Stimulated activated CD8-positive, alpha-beta memory T cell treated with anti-CD3 and anti-CD28 coated beads, Interleukin-12 subunit alpha, Interleukin-12 subunit beta, amount 100 ng/mL, for 4 hours (primary cell): ENCODE results near the gene NME4.
A peak's percentile ranks its signal among the peaks of the same experiment; 100 is the strongest.

Source experiments
- DNase-seq: peaks from one replicate; pipeline ENCODE4 v3.0.0-alpha.2; 2020; ENCODE audit warnings: low read depth

The NME4 gene

GRCh38 chr16:363766-364490 lies 33.1 kb upstream of the NME4 start:
- DNase-seq: no peak

- DNase-seq: no peak
Measured at GRCh38 chr16:364595-365491, 32.2 kb upstream of the NME4 start.

GRCh38 chr16:366476-366875 lies 30.5 kb upstream of the NME4 start:
- DNase-seq: no peak

- no peak for DNase-seq
Measured at GRCh38 chr16:367333-367903, 29.6 kb upstream of the NME4 start.

DNA sequence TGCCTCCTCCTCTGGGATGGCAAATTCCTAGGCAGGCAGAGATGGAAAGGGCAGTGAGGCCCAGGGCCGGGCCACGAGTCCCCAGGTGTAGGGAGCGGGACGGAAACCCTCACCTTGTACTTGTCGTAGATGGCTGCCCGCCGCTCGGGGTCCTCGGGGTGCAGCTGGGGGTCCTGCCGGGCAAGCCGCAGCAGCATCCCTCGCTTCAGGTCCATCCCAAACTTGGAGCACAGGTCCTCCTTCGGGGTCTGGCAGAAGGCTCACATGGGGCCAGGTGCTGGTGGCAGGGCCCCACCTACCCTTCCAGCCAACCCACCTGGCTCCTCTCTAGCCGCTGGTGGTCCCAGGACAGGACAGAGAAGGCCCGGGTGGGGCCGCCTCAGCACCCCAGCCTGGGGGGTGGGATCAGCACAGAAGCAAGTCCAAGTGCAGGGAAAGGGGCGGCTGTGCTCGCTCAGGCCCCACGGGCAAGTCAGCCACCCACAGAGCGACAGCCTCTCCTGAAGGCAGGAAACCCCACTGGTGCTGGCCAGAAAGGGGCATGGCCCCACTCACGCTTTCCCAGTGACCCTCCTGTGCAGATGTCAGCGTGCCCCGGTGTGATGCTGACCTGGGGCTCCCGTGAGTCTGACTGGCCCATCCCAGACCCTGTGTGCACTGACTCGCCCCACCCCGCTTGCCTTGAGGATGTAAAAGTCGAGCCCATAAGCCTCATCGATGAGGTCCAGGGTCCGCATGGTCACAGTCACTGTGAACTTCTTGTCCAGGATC lies 28.4 kb upstream of the NME4 start:
- no peak for DNase-seq

GRCh38 chr16:369275-369865 lies 27.6 kb upstream of the NME4 start:
- DNase-seq: no peak

DNA sequence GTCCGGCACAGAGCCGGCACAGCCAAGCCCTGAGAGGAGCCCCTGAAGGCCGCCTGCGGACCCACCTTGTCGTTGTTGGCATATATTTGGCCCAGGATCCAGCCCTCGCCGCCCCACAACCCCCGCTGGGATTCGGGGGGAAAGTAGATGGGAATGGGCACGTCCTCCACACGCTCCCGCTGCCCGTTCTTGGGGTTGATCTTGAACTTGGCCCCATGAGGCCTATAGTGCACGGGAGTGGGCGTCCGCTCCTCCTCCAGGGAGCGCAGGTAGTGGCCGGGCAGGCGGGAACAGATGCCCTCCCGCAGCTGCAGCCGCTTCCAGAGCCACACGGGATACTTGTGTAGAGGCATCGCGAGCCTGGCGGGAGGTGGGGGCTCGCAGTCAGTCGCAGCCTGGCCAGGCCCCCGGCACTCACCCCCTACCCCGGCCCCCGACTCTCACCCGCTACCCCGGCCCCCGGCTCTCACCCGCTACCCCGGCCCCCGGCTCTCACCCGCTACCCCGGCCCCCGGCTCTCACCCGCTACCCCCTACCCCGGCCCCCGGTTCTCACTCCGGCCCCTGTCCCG lies 27.0 kb upstream of the NME4 start:
- no peak for DNase-seq

GRCh38 chr16:370443-370842 lies 26.6 kb upstream of the NME4 start, which contains the start of gene MRPL28:
Gene MRPL28 (minus strand): TSS chr16:370538. CDS start chr16:370218, 320 bp downstream.
- peak; percentile 79 for DNase-seq

GRCh38 chr16:370979-371514 lies 26.0 kb upstream of the NME4 start:
- no peak for DNase-seq

- no peak for DNase-seq
Measured at GRCh38 chr16:371515-372301, 25.3 kb upstream of the NME4 start.

- no peak for DNase-seq
Measured at GRCh38 chr16:372302-372983, 24.6 kb upstream of the NME4 start.

- DNase-seq: no peak
Measured at GRCh38 chr16:373020-373598, 23.9 kb upstream of the NME4 start.

DNA sequence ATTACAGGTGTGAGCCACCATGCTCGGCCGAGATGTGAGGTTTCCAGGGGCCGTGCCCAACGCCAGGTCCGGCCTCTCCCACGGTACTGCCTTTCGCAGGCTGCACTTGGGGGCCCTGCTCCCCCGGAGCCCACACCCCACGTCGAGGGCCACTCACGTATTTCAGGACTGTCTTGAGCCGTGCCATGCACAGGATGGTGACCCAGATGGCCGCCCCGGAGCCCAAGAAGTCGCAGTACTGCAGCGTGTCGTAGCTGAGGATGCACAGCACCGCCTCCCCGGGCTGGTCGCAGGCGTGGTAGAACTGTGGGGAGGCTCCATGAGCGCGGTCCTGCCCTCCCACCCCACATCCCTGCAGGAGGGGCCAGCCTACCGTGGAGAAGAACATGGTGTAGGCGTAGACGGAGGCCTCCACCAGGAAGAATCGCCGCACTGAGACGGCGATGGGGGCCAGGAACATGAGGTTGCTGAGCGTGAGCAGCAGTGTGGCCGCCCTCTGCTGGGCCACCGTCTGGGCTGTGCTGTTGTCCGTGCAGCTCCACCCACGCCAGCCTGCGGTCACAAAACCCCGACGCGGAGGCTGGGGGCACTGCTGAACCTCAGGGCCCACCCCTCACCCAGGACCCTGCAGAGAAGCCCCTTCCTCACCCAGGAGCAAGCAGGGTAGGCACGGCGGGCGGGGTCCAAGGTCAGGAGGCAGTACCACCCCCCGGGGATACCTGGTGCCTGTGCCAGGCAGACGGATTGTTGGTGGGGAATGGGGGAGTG lies 23.0 kb upstream of the NME4 start:
- DNase-seq: no peak

- DNase-seq: no peak
Measured at GRCh38 chr16:374616-374926, 22.4 kb upstream of the NME4 start.

- DNase-seq: no peak
Measured at GRCh38 chr16:375212-375611, 21.8 kb upstream of the NME4 start.

- DNase-seq: no peak
Measured at GRCh38 chr16:375927-376816, 20.8 kb upstream of the NME4 start.

DNA sequence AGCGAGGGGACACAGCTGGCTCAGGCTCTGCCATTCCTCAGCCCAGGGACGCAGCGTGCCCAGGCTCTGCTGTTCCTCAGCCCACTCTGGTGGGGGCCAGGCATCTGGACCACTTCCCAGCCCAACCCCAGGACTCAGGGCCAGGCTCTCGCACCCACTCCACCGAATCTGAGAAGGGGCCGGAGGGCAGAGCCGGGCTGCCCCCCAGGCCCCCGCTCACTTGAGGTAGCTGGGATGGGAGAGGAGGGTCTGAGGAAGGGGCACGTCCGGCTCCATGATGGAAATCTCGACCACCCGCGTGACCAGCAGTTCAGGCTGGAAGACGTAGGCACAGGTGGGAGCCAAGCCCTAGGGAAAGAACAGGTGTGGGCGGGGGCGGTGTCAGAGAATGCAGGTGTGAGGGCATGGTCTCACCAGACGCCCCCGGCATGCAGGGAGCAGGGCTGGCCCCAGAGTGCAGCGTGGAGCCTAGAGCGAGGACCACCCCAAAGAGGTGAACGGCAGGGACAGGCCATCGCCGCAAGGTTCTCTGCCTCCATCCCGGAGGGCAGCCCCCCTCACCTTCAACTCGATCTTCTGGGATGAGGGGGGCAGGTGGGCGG lies 20.1 kb upstream of the NME4 start:
- no peak for DNase-seq
